B cell (primary cell): ENCODE measurements around the gene CPA1. TPM values are rescaled to one million over a fixed set of nuclear protein-coding genes. Genes with fewer than 3 reads are reported as not detected.

Experiments
- ATAC-seq: fragments of 200-7000 bp; cut with Tn5 transposase; one replicate; pipeline ENCODE4 v1.10.0; 2021; ENCODE audit warnings: low read depth, mild to moderate bottlenecking, moderate number of reproducible peaks, moderate library complexity
- CTCF ChIA-PET: fragments of 350-600 bp; sonication (Branson Sonifier 250); formaldehyde crosslinking; loops from one replicate; lab custom pipeline; 2021; ENCODE audit warnings: antibody characterized with exemption, inconsistent platforms; lab: Charles Lee
- POLR2A ChIA-PET: fragments of 350-600 bp; sonication (Branson Sonifier 250); formaldehyde crosslinking; loops from one replicate; lab custom pipeline; 2021; ENCODE audit warnings: antibody characterized with exemption; lab: Charles Lee
- DNase-seq: peaks from one replicate; pipeline ENCODE4 v3.0.0; 2013
- H2AFZ ChIP-seq: 2 replicates; pipeline ENCODE4 v1.6.1; 2012; ENCODE audit warnings: mild to moderate bottlenecking, low read depth, low read length; ENCODE audit not compliant: insufficient read depth, poor library complexity, severe bottlenecking
- H3K27ac ChIP-seq, 2 donors: 1 replicate in 1 of 2; 2 replicates in 1 of 2; pipeline ENCODE4 v1.5.1; 2012 to 2013; ENCODE audit warnings: low read length in 2 of 2, mild to moderate bottlenecking in 2 of 2, moderate library complexity in 1 of 2
- H3K27me3 ChIP-seq, 4 experiments: fragments of 200-600 bp in 1 of 4; sonication (generic) in 1 of 4; replicated peaks in 1 of 4; 1 replicate in 2 of 4; 2 replicates in 2 of 4; pipeline versions ENCODE4 v1.6.1 to v1.7.0; 2013 to 2016; ENCODE audit warnings: low read length in 3 of 4, mild to moderate bottlenecking in 2 of 4, mixed read lengths in 1 of 4, moderate library complexity in 1 of 4; ENCODE audit not compliant: insufficient read depth in 4 of 4, control insufficient read depth in 3 of 4; ENCODE audit errors: control extremely low read depth in 1 of 4
- H3K36me3 ChIP-seq, 2 experiments: replicated peaks in 1 of 2; 1 replicate in 1 of 2; 2 replicates in 1 of 2; pipeline versions ENCODE4 v1.6.1 to v1.7.1; 2013; ENCODE audit warnings: low read length in 1 of 2; ENCODE audit not compliant: insufficient read depth in 2 of 2, control insufficient read depth in 1 of 2; ENCODE audit errors: control extremely low read depth in 1 of 2, extremely low read depth in 1 of 2
- H3K4me1 ChIP-seq, 2 donors: fragments of 200-600 bp in 1 of 2; sonication (generic) in 1 of 2; 1 replicate in 1 of 2; 2 replicates in 1 of 2; pipeline versions ENCODE4 v1.5.1 to v1.6.1; 2013 to 2017; ENCODE audit warnings: low read length in 2 of 2; ENCODE audit not compliant: control insufficient read depth in 2 of 2, insufficient read depth in 2 of 2
- H3K4me2 ChIP-seq: replicated peaks from 2 replicates; pipeline ENCODE3; 2012; ENCODE audit warnings: mild to moderate bottlenecking, low read depth, low read length; ENCODE audit not compliant: poor library complexity, severe bottlenecking
- H3K4me3 ChIP-seq, 5 experiments: fragments of 200-600 bp in 1 of 5; sonication (generic) in 1 of 5; 1 replicate in 3 of 5; 2 replicates in 2 of 5; pipeline versions ENCODE4 v1.5.1 to v1.7.0; 2011 to 2016; ENCODE audit warnings: low read length in 4 of 5, mild to moderate bottlenecking in 4 of 5, low read depth in 2 of 5, control low read depth in 1 of 5, moderate library complexity in 1 of 5; ENCODE audit not compliant: insufficient read depth in 1 of 5; ENCODE audit errors: control extremely low read depth in 1 of 5, extremely low read depth in 1 of 5
- H3K79me2 ChIP-seq: fragments of 200-600 bp; sonication (generic); one replicate; pipeline ENCODE4 v1.6.0; 2016; ENCODE audit warnings: low read length; ENCODE audit not compliant: control insufficient read depth, insufficient read depth
- H3K9ac ChIP-seq: fragments of 200-600 bp; sonication (generic); 2 replicates; pipeline ENCODE4 v1.6.1; 2017; ENCODE audit warnings: mild to moderate bottlenecking, low read length, moderate library complexity
- H3K9me3 ChIP-seq, 3 donors: one replicate each; pipeline versions ENCODE4 v1.6.1 to v1.7.1; 2013; ENCODE audit warnings: low read length in 2 of 3; ENCODE audit not compliant: control insufficient read depth in 2 of 3, insufficient read depth in 1 of 3; ENCODE audit errors: control extremely low read depth in 1 of 3
- H4K20me1 ChIP-seq: 2 replicates; pipeline ENCODE4 v1.6.0; 2012; ENCODE audit warnings: mild to moderate bottlenecking, low read length; ENCODE audit not compliant: insufficient read depth, control insufficient read depth, poor library complexity, severe bottlenecking
- H3K27ac Mint-ChIP-seq: one replicate; pipeline ENCODE4 v1.8.0; 2021; ENCODE audit warnings: mixed read lengths
- H3K27me3 Mint-ChIP-seq: one replicate; pipeline ENCODE4 v1.8.0; 2021; ENCODE audit warnings: mixed read lengths
- H3K4me1 Mint-ChIP-seq: one replicate; pipeline ENCODE4 v1.8.0; 2021; ENCODE audit warnings: mixed read lengths
- H3K4me3 Mint-ChIP-seq: one replicate; pipeline ENCODE4 v1.8.0; 2021; ENCODE audit warnings: mixed read lengths
- H3K9me3 Mint-ChIP-seq: one replicate; pipeline ENCODE4 v1.8.0; 2022; ENCODE audit warnings: mixed read lengths; ENCODE audit not compliant: insufficient read depth
- CTCF ChIP-seq: fragments of 200-600 bp; IDR thresholded peaks from one replicate; pipeline ENCODE4 v1.8.0; 2022; ENCODE audit warnings: antibody characterized with exemption, mild to moderate bottlenecking
- EZH2 ChIP-seq: IDR thresholded peaks from 2 replicates; pipeline ENCODE4 v1.6.1; 2012; ENCODE audit warnings: borderline replicate concordance, low read depth, mild to moderate bottlenecking, moderate library complexity, low read length; ENCODE audit not compliant: insufficient read depth, poor library complexity, severe bottlenecking
- WGBS: methylation state at CpG from one replicate; pipeline ENCODE4 v1.1.5; 2013; ENCODE audit warnings: missing lambda C conversion rate; ENCODE audit not compliant: insufficient coverage; 5-methylcytosine and 5-hydroxymethylcytosine counted together
- intact Hi-C: fragments of 100-400 bp; cut with micrococcal nuclease; formaldehyde crosslinking; loops from one replicate; pipeline ENCODE4 v1.10.0; 2022
- polyA plus RNA-seq: library from polyadenylated mRNA; depleted of rRNA; stranded (reverse); fragments of >200 nt; gene quantifications from 2 replicates; pipeline ENCODE4 v1.2.3, GENCODE V29; 2012
- total RNA-seq, 2 donors: library from RNA; stranded (reverse); fragments of 120-200 nt in 1 of 2; gene quantifications; 1 replicate in 1 of 2; 2 replicates in 1 of 2; pipeline versions ENCODE4 v1.2.3 to v1.2.4, GENCODE V29; 2013 to 2022

Gene CPA1
- total and polyA plus RNA-seq, 2 donors (not counting 1 experiment from before 2014, with no cell fraction given) = not detected

- no peak overlapping the region for H3K4me2 ChIP-seq
- no peak overlapping the region for H3K27ac Mint-ChIP-seq
- TF ChIP-seq CTCF (no peak), EZH2 (no peak)
- H3K4me3 Mint-ChIP-seq = no peak overlapping the region
- no peak overlapping the region for H2AFZ ChIP-seq
- no peak overlapping the region for H3K27ac ChIP-seq
- ATAC-seq = no peak
- 11% methylated on average over 1 of the region's 1 CpG for WGBS
- H3K27me3 Mint-ChIP-seq = no peaks in the 10 kb centered on the region
- no peaks in the 10 kb centered on the region for H3K27me3 ChIP-seq
- DNase-seq = no peak
- H4K20me1 ChIP-seq = no peaks in the 10 kb centered on the region
- CTCF ChIA-PET = no interaction called here
- H3K9ac ChIP-seq = no peak overlapping the region
- peaks cover 0 to 2% of the 10 kb centered on the region in 2 donors for H3K4me1 ChIP-seq
- no peaks in the 10 kb centered on the region for H3K9me3 ChIP-seq
- no peaks in the 10 kb centered on the region for H3K4me1 Mint-ChIP-seq
- no peaks in the 10 kb centered on the region for H3K36me3 ChIP-seq
- H3K9me3 Mint-ChIP-seq = no peaks in the 10 kb centered on the region
- H3K79me2 ChIP-seq = no peaks in the 10 kb centered on the region
- intact Hi-C loops = no loop called here
- POLR2A ChIA-PET = no interaction called here
- no peak overlapping the region for H3K4me3 ChIP-seq
These were observed 53.0 kb downstream of the CPA1 start for GRCh38 chr7:130433301-130433700.

- no peaks in the 10 kb centered on the region for H3K27me3 Mint-ChIP-seq
- no peak for ATAC-seq
- no peaks in the 10 kb centered on the region for H3K36me3 ChIP-seq
These were observed 55.1 kb downstream of the CPA1 start for GRCh38 chr7:130435311-130435854.

More at GRCh38 chr7:130435311-130435854, 55.1 kb downstream of the CPA1 start:
- Mint-ChIP-seq H3K9me3 (no peaks in the 10 kb centered on the region), H3K4me1 (peaks cover 3% of the 10 kb centered on the region), H3K4me3 (no peak overlapping the region), H3K27ac (no peak overlapping the region)
- ChIA-PET POLR2A (no interaction called here), CTCF (no interaction called here)
- TF ChIP-seq CTCF = no peak
- no peak for TF ChIP-seq EZH2
- Histone ChIP-seq H3K27me3 (no peaks in the 10 kb centered on the region), H3K9ac (no peak overlapping the region), H3K4me3 (no peak overlapping the region), H2AFZ (no peak overlapping the region), H3K27ac (no peak overlapping the region), H3K79me2 (no peaks in the 10 kb centered on the region), H3K4me2 (no peak overlapping the region), H4K20me1 (no peaks in the 10 kb centered on the region), H3K4me1 (peaks cover 0 to 6% of the 10 kb centered on the region in 2 donors), H3K9me3 (no peaks in the 10 kb centered on the region)
- intact Hi-C loops = no loop called here
- DNase-seq = no peak
- WGBS = no CpG with 5 or more reads among the region's 2 CpGs
